HG02571 (cell line): ENCODE results near the gene MAP10.

Source experiments
- ATAC-seq: cut with Tn5 transposase; IDR thresholded peaks from one replicate; pipeline ENCODE4 v1.9.1; 2021; ENCODE audit warnings: mild to moderate bottlenecking, moderate library complexity; ENCODE audit not compliant: unreplicated experiment

MAP10 gene

GRCh38 chr1:232797856-232798510 lies 7.2 kb upstream of the MAP10 start:
- ATAC-seq, result no peak

- no peak for ATAC-seq
Measured at GRCh38 chr1:232798920-232799319, 6.3 kb upstream of the MAP10 start.

GRCh38 chr1:232806186-232806510 lies 932 bp downstream of the MAP10 start:
- no peak for ATAC-seq

- ATAC-seq, result no peak
Measured at GRCh38 chr1:232810856-232811255, 5.6 kb downstream of the MAP10 start.

DNA sequence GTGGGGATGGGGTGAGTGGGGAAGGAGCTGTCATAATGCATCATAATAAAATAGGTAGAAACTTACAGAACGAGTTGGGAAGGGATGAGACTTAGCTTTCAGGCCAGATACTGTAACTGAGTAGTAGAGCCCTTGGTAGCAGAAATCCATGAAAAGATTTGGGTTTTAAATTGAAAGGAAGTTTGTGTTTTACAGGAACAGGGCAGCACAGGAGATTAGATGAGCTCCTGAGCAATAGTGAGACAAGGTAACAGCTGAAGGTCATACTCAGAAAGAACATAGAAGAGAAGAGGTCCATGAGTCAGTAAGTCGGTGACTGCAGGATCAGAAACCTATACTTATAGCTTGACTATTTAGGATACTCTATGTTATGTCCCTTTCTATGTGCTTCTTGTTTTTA lies 7.3 kb downstream of the MAP10 start:
- ATAC-seq, result no peak

DNA sequence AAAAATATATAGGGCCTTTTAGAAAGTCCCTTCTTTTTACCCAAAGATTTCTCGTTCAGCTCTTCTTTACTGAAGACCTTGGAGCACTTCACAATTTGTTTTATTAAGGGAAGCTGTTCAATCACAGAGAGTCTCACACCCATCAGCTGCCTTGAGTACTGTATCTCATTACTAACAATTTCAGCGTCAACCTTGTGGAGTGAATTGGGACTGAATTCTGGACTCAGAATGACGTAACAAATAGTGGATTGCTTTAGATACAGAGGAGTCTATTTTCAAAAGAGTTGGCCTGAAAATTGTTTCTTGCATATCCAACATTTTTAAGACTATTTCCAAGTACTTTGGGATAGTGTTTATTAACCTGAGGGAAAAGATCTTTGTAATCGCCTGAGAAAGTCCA lies 7.9 kb downstream of the MAP10 start:
- no peak for ATAC-seq

DNA sequence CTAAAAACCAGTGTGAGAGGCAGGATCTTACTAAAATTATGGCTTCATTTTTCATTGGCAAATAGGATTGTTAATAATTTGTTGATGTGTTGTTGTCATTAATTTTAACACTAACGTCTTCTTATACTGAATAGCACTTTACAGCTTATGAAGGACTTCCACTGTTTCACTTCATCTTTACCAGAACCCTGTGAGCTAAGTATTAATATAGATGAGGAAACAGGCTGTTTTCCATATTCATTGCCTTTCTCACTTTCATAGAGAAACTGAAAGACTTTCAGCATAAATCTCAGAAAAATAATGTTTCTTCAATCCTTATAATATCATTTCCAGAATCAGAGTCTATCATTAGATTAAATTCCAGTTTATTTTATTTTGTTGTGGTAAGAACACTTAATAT lies 8.5 kb downstream of the MAP10 start:
- ATAC-seq, result no peak

DNA sequence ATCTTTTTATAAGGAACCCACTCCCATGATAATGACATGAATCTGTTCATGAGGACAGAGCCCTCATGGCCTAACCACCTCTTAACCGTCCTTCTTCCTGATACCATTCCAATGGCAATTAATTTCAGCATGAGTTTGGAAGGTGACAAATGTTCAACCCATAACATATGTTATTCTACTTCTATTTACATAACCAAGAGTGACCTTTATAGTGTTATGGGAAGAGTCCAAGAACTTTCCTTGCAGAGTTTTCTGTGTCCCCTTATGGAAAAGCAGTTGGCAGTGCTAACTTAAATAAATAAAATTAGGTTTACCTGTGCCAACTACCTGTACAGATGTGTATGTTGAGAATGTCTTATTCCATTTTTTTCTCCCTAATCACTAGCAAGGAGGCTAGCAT lies 11.1 kb downstream of the MAP10 start:
- no peak for ATAC-seq

- ATAC-seq, result no peak
Measured at GRCh38 chr1:232818040-232818439, 12.8 kb downstream of the MAP10 start.

- no peak for ATAC-seq
Measured at GRCh38 chr1:232820431-232820830, 15.2 kb downstream of the MAP10 start.

DNA sequence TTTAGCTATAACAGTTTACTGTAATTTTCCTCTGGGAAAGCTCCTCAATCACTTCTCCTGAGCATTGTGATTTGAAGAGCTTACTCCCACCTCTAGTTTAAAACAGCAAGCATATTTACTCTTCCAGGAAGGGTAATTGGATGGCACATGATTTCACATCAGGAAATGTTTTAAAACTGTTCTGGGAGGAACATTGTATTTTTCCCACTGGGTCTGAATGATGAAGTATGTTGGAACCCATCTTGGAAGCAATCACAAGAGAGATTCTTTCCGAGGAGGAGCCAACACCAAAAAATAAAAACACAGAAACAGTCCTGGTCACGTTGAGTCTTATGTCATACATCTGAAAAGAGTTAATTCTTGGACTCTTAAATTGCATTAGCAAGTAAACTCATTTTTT lies 17.3 kb downstream of the MAP10 start:
- no peak for ATAC-seq

- no peak for ATAC-seq
Measured at GRCh38 chr1:232826318-232826717, 21.1 kb downstream of the MAP10 start.

DNA sequence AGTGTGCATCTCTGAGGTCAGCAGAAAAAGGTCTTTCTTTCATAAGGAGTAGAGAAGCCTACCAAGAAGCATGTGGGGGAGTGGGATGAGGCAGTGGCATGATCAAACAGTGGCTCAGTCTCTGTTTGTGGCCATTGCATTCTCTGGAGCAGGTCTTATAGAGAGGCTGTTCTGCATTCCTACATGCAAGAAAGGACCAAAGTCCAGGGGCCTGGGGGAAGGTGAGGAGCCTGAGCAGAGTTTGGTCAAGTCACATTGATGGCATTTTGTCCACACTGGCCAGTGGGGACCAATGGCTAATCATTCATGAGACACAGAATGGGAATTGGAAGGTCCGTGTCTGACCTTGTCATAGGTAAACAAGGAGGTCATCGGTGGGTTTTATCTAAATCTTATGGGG lies 25.4 kb downstream of the MAP10 start:
- ATAC-seq, result no peak

DNA sequence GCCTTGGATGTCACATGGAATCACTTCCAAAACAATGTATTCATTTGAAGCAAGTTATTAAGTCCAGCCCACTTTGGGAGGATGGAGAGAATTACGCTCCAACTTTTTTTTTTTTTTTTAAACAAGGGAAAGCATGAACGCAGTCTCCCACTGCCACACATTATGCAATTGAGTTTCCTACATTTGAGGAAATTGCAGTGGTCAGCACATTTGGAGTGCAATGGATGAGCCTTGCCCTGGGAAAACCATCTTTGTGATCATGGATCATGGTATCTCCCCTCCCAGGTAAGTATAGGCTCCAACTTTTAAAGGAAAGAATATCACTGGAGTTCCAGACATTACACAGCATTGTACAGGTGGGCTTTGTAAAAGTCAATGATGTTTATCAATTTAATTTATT lies 26.7 kb downstream of the MAP10 start:
- no peak for ATAC-seq

- no peak for ATAC-seq
Measured at GRCh38 chr1:232834066-232834465, 28.9 kb downstream of the MAP10 start.

DNA sequence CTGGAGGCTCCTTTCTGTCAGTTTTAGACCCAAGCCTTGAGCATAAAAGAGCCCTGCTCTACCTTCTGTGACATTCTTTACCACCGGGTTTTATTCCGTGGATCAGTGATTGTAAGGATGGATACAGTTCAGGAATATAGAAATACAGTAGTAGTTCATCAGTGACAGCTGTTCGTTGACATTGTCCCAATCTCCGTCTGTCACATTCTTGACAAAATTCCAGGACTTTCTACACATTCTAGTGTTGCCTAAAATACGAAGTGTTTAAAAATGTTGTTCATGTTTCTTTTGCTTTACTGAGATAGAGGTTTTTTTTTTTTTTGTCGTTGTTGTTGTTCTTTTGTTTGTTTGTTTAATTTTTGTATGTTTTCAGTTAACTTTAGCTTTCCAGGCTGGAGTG lies 29.9 kb downstream of the MAP10 start:
- ATAC-seq, result no peak

DNA sequence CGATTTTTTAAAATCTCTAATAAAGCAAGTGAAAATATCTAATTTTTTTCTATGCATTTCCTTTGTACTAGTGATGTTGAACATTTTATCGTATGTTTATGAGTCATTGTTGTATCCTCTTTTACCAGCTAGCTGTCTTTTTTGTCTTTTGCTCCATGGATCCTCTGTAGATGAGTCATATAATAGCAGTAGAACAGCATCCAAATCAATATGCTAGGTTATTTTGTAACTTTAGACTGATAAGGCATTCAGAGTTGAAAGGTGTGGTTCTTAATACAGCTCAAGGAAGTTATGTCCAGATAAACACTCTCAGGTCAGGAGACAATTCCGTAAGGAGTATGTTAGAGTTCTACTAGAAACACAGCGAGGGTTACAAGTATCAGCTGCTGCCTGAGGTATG lies 31.9 kb downstream of the MAP10 start:
- no peak for ATAC-seq

DNA sequence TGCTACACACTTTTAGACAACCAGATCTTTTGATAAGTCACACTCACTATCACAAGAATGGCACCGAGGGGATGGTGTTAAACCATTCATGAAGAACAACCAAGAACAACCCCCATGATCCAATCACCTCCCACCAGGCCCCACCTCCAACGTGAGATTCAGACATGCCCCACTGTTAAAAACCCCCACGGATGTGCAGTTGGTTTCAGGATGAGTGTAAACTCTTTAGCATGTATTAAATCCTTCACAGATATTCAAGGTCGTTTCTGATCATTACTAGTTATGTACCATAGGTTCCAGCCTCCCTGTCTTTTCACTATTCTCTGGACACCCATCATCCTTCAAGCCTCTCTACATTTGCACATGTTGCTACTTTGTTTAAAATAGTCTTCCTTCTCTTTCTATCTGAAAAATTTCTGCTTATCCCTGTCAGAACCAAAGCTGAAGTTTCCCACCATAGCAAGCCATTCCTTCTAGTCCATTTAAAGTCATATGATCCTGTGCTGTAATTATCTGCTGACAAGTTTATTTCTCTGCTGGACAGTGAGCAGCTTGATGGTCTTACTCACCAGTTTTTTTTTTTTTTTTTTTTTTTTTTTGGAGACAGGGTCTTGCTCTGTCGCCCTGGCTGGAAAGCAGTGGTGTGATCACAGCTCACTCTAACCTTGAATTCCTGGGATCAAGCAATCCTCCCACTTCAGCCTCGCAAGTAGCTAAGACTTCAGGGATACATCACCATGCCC lies 36.8 kb downstream of the MAP10 start:
- no peak for ATAC-seq

DNA sequence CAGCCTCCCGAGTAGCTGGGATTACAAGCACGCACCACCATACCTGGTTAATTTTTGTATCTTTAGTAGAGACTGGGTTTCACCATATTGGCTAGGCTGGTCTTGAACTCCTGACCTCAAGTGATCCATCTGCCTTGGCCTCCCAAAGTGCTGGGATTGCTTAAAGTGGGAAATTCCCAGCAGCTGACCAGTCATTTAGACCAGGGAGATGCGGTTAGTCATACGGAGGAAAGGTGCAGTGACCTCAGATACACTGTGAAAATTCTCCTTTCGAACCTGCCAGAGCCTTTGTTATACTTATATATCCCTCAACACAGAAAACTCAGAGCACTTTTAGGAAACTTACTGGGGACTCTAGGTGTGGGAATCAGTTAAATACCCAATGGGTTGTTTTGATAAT lies 39.6 kb downstream of the MAP10 start:
- no peak for ATAC-seq

GRCh38 chr1:232845406-232845955 lies 40.3 kb downstream of the MAP10 start:
- no peak for ATAC-seq

DNA sequence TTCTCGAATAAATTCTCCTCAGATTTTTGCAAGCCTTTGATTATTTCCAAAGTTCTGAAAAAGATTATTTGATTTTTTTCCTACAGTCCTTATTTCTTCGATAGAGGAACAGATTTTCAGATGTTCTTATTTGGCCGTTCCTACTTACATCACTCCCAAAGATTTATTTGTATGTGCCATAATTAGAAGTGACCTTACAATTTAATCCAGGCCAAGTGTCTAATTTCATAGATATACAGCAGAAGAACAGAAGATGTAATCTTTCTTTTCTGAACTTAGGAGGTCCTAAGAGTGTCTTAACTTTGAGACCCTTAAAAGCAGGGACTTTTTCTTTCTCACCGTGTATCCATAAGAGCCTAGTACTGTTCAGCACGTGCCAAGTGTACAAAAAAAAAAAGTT lies 46.3 kb downstream of the MAP10 start:
- no peak for ATAC-seq

DNA sequence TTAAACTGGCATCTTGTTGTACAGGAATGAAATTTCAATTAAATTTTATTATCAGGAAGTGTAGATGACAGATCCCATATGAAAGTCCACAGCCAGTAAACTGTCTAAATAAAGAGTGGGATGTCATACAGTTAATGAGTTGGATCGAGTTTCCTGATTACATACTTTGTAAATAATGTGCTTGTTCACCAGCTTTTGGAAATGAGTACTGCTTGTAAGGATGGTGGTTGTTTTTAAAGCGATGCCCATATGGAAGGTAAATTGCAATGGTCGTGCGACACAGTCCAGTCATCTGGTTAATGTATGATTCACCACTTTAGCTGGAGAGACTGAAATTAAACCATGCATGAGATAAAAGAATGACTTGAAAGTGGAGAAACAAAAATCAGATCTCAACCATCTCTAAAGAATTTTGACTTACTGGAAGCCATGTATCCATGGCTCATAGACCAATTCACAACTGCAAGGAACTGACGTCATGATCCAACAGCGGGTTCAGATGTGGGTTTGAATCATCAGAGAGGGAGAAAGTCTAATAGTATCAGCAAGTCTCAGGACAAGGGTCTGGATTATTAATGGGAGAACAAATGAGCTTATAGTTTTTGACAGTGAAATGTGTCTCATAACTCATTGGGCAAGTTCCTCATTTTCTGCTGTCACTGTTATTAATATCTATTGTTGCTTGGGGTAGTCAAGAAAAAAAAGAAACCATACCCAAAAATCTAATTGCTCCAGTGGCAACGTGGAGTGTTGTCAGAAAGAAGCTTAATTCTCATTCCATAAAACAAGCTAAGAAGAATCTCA lies 49.0 kb downstream of the MAP10 start:
- no peak for ATAC-seq
